ENCODE measurements around the gene CAVIN3.

DNA sequence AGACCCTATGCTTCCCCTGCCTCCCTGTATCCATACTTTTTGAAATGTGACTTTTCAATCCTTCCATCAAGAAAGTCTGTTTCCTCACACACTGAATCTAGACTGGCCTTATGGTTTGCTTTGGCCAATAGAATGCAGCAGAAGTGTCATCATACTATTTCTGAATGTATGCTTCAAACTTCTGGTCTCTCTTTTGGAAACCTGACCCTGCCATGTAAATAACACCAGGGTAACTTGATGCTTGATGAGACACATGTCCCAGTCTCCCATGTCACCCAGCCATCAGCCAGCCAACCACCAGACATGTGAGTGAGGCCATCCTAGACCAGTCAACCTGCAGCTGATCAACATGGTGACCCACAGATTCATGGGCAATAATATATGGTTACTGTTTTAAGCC lies 29.7 kb upstream of the CAVIN3 start:
- TF ChIP-seq YY1 (IDR thresholded peaks at IDR 0.05; ENCODE audit: low read depth), result no peak
- no peak for TF ChIP-seq FOXM1 (IDR thresholded peaks at IDR 0.05; ENCODE audit: borderline replicate concordance, low read depth)
- TF ChIP-seq TEAD4 (IDR thresholded peaks at IDR 0.05), result no peak
- no peak for TF ChIP-seq EGR1 (IDR thresholded peaks at IDR 0.05)

Measured in Ishikawa (cell line).